ENCODE data around the gene FOSL2. TPM values are rescaled to one million over a fixed set of nuclear protein-coding genes. Genes with fewer than 3 reads are reported as not detected.

Gene FOSL2
- total RNA-seq = 45.7 TPM
- long read RNA-seq, full-length matches to known transcripts = 13 of 31 reads
- long read RNA-seq, partial matches to known transcripts = 0 of 31 reads
- long read RNA-seq, other reads (novel, unspliced or antisense) = 18 of 31 reads

GRCh38 chr2:28392297-28393113 lies at the start of gene FOSL2:
FOSL2 (plus strand) TSS chr2:28392858; CDS start chr2:28393721, 863 bp downstream.
- peak; percentile 71 for ATAC-seq
- intact Hi-C loops (cut with micrococcal nuclease) = no loop called here
- peak; percentile 97 for DNase-seq

- DNase-seq = no peak
- no peak for ATAC-seq
- intact Hi-C loops (cut with micrococcal nuclease) = no loop called here
Measured at GRCh38 chr2:28343184-28343942, 49.3 kb upstream of the FOSL2 start.

GRCh38 chr2:28343971-28344715 lies 48.5 kb upstream of the FOSL2 start:
- peak; percentile 11 for DNase-seq
- no peak for ATAC-seq
- intact Hi-C loops (cut with micrococcal nuclease) = no loop called here

GRCh38 chr2:28344756-28345373 lies 47.8 kb upstream of the FOSL2 start:
- peak; percentile 25 for DNase-seq
- intact Hi-C loops (cut with micrococcal nuclease) = no loop called here

GRCh38 chr2:28345619-28346018 lies 47.0 kb upstream of the FOSL2 start:
- no peak for ATAC-seq
- peak; percentile 26 for DNase-seq
- intact Hi-C loops (cut with micrococcal nuclease) = no loop called here

More at GRCh38 chr2:28344756-28345373, 47.8 kb upstream of the FOSL2 start:
- no peak for ATAC-seq

- DNase-seq (peak; percentile 18), ATAC-seq (no peak)
- intact Hi-C loops (cut with micrococcal nuclease) = no loop called here
Measured at GRCh38 chr2:28346587-28346986, 46.1 kb upstream of the FOSL2 start.

- peak; percentile 12 for DNase-seq
- intact Hi-C loops (cut with micrococcal nuclease) = no loop called here
- ATAC-seq = no peak
Measured at GRCh38 chr2:28347193-28347592, 45.5 kb upstream of the FOSL2 start.

GRCh38 chr2:28347596-28347995 lies 45.1 kb upstream of the FOSL2 start:
- intact Hi-C loops (cut with micrococcal nuclease) = no loop called here
- ATAC-seq (no peak), DNase-seq (peak; percentile 17)

GRCh38 chr2:28348149-28348567 lies 44.5 kb upstream of the FOSL2 start:
- ATAC-seq = no peak
- intact Hi-C loops (cut with micrococcal nuclease) = no loop called here
- no peak for DNase-seq

- DNase-seq (no peak), ATAC-seq (no peak)
- intact Hi-C loops (cut with micrococcal nuclease) = no loop called here
Measured at GRCh38 chr2:28348921-28349320, 43.7 kb upstream of the FOSL2 start.

- DNase-seq = no peak
- no peak for ATAC-seq
- intact Hi-C loops (cut with micrococcal nuclease) = no loop called here
Measured at GRCh38 chr2:28349546-28350165, 43.0 kb upstream of the FOSL2 start.

GRCh38 chr2:28350196-28350595 lies 42.5 kb upstream of the FOSL2 start:
- no peak for DNase-seq

GRCh38 chr2:28350791-28351285 lies 41.8 kb upstream of the FOSL2 start:
- intact Hi-C loops (cut with micrococcal nuclease) = no loop called here
- ATAC-seq = no peak
- DNase-seq = no peak

More at GRCh38 chr2:28350196-28350595, 42.5 kb upstream of the FOSL2 start:
- ATAC-seq = no peak
- intact Hi-C loops (cut with micrococcal nuclease) = no loop called here

- ATAC-seq (no peak), DNase-seq (no peak)
- intact Hi-C loops (cut with micrococcal nuclease) = no loop called here
Measured at GRCh38 chr2:28351621-28352020, 41.0 kb upstream of the FOSL2 start.

GRCh38 chr2:28352104-28352503 lies 40.6 kb upstream of the FOSL2 start:
- DNase-seq (no peak), ATAC-seq (no peak)
- intact Hi-C loops (cut with micrococcal nuclease) = no loop called here

- ATAC-seq (no peak), DNase-seq (no peak)
- intact Hi-C loops (cut with micrococcal nuclease) = no loop called here
Measured at GRCh38 chr2:28352610-28353195, 40.0 kb upstream of the FOSL2 start.

GRCh38 chr2:28354920-28355520 lies 37.6 kb upstream of the FOSL2 start:
- DNase-seq = no peak
- intact Hi-C loops (cut with micrococcal nuclease) = no loop called here
- ATAC-seq = no peak

Measured in left ventricle myocardium superior (tissue), 1 donor.